ENCODE measurements around the gene SSH2. TPM values are rescaled to one million over a fixed set of nuclear protein-coding genes. Genes with fewer than 3 reads are reported as not detected.

SSH2 gene
- total and polyA plus RNA-seq, 2 donors from 2014 or later, result 19.7 to 62.5 TPM

DNA sequence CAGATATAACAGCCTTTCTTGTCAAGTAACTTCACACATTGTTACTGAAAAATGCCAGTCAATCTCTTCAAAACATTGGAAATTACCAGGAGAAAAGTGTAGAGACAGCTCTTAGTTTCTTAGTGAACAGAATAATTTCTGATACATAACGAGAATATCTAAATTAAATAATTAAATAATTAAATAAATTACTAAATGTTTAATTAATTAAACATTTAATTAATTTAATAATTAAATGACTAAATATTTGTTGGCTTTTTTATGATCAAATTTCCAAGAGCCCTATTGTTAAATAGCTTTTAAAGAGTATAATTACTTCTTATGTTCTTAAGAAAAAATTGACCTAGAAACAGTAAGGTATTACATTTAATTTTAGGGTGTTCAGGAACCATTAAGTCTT lies 129.6 kb downstream of the SSH2 start:
- no peak overlapping the region for H3K9ac ChIP-seq (ENCODE audit: low read length in 3 of 3)
- FAIRE-seq (peak; percentile 64), DNase-seq (no peak)
- H3K36me3 ChIP-seq (ENCODE audit: control insufficient read depth in 2 of 3, insufficient read depth in 3 of 3, low read length in 3 of 3), result no peaks in the 10 kb centered on the region
- no peaks in the 10 kb centered on the region for H3K9me3 ChIP-seq (ENCODE audit: control insufficient read depth in 2 of 3, insufficient read depth in 1 of 3, low read length in 3 of 3)
- intact Hi-C loops (cut with DNase I), result no loop called here
- H3K4me1 ChIP-seq (ENCODE audit: control insufficient read depth in 2 of 3, insufficient read depth in 2 of 3, low read depth in 1 of 3, low read length in 3 of 3), result no peaks in the 10 kb centered on the region
- TF ChIP-seq, protein P1, sequence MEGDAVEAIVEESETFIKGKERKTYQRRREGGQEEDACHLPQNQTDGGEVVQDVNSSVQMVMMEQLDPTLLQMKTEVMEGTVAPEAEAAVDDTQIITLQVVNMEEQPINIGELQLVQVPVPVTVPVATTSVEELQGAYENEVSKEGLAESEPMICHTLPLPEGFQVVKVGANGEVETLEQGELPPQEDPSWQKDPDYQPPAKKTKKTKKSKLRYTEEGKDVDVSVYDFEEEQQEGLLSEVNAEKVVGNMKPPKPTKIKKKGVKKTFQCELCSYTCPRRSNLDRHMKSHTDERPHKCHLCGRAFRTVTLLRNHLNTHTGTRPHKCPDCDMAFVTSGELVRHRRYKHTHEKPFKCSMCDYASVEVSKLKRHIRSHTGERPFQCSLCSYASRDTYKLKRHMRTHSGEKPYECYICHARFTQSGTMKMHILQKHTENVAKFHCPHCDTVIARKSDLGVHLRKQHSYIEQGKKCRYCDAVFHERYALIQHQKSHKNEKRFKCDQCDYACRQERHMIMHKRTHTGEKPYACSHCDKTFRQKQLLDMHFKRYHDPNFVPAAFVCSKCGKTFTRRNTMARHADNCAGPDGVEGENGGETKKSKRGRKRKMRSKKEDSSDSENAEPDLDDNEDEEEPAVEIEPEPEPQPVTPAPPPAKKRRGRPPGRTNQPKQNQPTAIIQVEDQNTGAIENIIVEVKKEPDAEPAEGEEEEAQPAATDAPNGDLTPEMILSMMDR (IDR thresholded peaks at IDR 0.05; ENCODE audit: borderline replicate concordance, extremely low read depth, insufficient read depth), result no peak
- H3K4me3 ChIP-seq (ENCODE audit: low read length in 3 of 3), result no peak overlapping the region
- no peaks in the 10 kb centered on the region for H3K27me3 ChIP-seq (ENCODE audit: control insufficient read depth, insufficient read depth, low read length)
- no peak overlapping the region for H3K27ac ChIP-seq (ENCODE audit: low read depth in 2 of 2, low read length in 2 of 2)

DNA sequence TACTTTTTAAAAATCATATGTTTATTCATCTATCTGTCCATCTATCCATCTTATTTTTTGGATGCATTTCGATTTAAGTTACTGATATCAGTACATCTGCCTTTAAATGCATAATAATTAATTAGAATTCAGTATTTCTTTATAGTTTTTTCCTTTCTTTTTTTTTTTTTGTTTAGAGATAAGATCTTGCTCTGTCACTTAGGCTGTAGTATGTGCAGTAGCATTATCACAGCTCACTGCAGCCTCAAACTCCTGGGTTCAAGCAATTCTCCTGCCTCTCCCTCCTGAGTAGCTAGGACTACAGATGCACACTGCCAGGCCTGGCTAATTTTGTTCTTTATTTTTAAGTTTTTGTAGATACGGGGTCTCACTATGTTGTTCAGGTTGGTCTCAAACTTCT lies 133.4 kb downstream of the SSH2 start:
- FAIRE-seq (no peak), DNase-seq (no peak)
- Histone ChIP-seq H3K9ac (ENCODE audit: low read length in 3 of 3) (no peak overlapping the region), H3K4me3 (ENCODE audit: low read length in 3 of 3) (no peak overlapping the region), H3K9me3 (ENCODE audit: control insufficient read depth in 2 of 3, insufficient read depth in 1 of 3, low read length in 3 of 3) (no peaks in the 10 kb centered on the region), H3K27me3 (ENCODE audit: control insufficient read depth, insufficient read depth, low read length) (no peaks in the 10 kb centered on the region), H3K27ac (ENCODE audit: low read depth in 2 of 2, low read length in 2 of 2) (no peak overlapping the region), H3K36me3 (ENCODE audit: control insufficient read depth in 2 of 3, insufficient read depth in 3 of 3, low read length in 3 of 3) (no peaks in the 10 kb centered on the region), H3K4me1 (ENCODE audit: control insufficient read depth in 2 of 3, insufficient read depth in 2 of 3, low read depth in 1 of 3, low read length in 3 of 3) (no peaks in the 10 kb centered on the region)
- intact Hi-C loops (cut with DNase I), result no loop called here
- TF ChIP-seq, protein P1 (IDR thresholded peaks at IDR 0.05; ENCODE audit: borderline replicate concordance, extremely low read depth, insufficient read depth), result no peak

DNA sequence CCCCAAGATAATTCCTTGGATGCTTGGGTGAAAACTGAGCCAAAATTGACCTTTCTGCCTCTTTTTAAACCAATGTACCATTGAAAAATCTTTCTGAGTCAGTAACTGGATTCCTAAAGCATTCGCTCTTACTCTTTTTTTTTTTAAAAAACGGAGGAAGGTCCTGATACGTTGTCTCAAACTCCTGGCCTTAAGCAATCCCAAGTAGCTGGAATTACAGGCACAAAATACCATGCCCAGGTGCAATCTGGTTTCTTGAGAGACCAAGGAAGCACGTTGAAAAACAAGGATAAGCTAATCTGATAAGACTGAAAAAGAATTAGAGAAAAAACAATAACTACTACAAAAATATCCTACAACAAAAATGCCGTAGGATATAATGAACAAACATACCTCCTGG lies 136.5 kb downstream of the SSH2 start:
- H3K4me1 ChIP-seq (ENCODE audit: control insufficient read depth in 2 of 3, insufficient read depth in 2 of 3, low read depth in 1 of 3, low read length in 3 of 3), result peaks cover 0 to 7% (median 0%) of the 10 kb centered on the region in 3 donors
- FAIRE-seq, result no peak

More for the DNA sequence above, 136.5 kb downstream of the SSH2 start:
- no peak for DNase-seq
- Histone ChIP-seq H3K4me3 (ENCODE audit: low read length in 3 of 3) (no peak overlapping the region), H3K9ac (ENCODE audit: low read length in 3 of 3) (no peak overlapping the region), H3K36me3 (ENCODE audit: control insufficient read depth in 2 of 3, insufficient read depth in 3 of 3, low read length in 3 of 3) (no peaks in the 10 kb centered on the region), H3K27ac (ENCODE audit: low read depth in 2 of 2, low read length in 2 of 2) (no peak overlapping the region), H3K27me3 (ENCODE audit: control insufficient read depth, insufficient read depth, low read length) (no peaks in the 10 kb centered on the region), H3K9me3 (ENCODE audit: control insufficient read depth in 2 of 3, insufficient read depth in 1 of 3, low read length in 3 of 3) (no peaks in the 10 kb centered on the region)
- TF ChIP-seq, protein P1 (IDR thresholded peaks at IDR 0.05; ENCODE audit: borderline replicate concordance, extremely low read depth, insufficient read depth), result no peak
- intact Hi-C loops (cut with DNase I), result no loop called here

All from kidney (tissue), 14 donors.